AG20443 (cell line): Measurements from ENCODE around the gene MAP2K5.
"Not testable (repeated sequence)": the region's sequence is repeated elsewhere in the genome, so short reads cannot be mapped to it uniquely, and the experiment has no call there.

Experiments
- DNase-seq: peaks from one replicate; pipeline ENCODE4 v3.0.0; 2012; ENCODE audit warnings: low spot score, mixed read lengths

MAP2K5 gene

GRCh38 chr15:67672834-67673233, 130.3 kb downstream of the MAP2K5 start:
- not testable (repeated sequence) for DNase-seq

- DNase-seq, result no peak
Measured at GRCh38 chr15:67674983-67675382, 132.5 kb downstream of the MAP2K5 start.

DNA sequence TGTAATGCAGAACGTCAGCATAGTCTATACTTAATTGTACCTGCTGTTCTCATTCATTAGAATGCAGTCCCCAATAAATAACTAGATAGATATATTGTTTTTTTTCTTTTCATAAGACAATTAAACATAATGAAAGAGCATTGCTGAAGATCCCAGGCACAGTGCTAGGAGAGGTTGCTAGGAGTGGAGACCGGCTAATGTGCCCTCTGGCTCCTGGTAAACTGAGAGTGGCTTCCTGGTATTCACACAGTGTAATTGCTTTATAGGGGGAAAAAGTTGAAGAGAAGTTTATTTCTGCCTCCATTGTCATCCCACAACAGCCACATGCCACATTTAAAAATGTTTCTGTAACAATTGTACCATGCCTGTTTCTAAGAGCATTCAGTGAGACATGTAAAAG, 135.6 kb downstream of the MAP2K5 start:
- no peak for DNase-seq

GRCh38 chr15:67678993-67679392, 136.5 kb downstream of the MAP2K5 start:
- DNase-seq, result no peak

GRCh38 chr15:67680641-67681040, 138.1 kb downstream of the MAP2K5 start:
- DNase-seq, result peak; percentile 7

DNA sequence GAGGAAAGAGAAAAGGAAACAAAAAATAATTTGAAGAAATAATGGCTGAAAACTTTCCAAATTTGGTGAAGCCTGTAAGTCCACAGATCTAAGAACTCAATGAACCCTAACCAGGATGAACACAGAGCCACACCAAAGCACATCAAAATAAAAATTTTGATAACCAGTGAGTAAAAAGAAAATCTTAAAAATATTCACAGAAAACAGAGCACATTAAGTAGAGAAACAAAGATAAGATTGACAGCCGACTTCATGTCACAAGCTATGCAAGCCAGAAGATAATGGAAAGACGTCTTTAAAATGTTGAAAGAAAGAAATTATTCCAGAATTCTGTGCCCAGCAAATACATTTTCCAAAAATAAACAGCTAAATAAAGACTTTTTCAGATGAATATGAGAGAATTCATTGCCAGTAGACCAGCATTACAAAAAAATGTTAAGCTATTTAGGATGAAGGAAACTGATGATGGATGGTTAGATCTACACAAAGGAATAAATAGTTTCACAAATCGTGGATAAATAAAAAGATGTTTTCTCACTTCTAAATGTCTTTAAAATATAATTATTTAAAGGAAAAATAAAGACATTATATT, 142.6 kb downstream of the MAP2K5 start:
- DNase-seq, result no peak

GRCh38 chr15:67685716-67686115, 143.2 kb downstream of the MAP2K5 start:
- DNase-seq, result no peak

- DNase-seq, result no peak
Measured at GRCh38 chr15:67690936-67691335, 148.4 kb downstream of the MAP2K5 start.

DNA sequence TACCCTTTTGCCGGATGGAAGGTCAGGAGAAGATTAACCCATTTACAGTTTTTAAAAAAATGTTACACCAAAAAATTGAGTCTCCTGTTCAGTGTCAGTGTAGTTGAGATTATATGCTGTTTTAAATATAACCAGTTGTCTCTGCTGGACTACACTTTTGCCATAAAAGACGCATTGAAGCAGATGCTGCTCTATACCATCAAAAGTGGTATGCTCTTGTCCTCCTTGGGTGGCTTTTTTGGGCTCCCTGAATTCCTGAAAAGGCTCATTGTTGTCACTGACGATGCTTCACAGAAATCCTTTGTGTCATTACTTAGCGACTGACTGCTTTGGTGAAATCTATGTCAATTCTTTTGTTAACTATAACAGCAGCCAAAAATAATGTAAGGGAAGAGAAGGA, 148.9 kb downstream of the MAP2K5 start:
- no peak for DNase-seq

GRCh38 chr15:67692573-67692972, 150.1 kb downstream of the MAP2K5 start:
- no peak for DNase-seq

GRCh38 chr15:67696087-67696486, 153.6 kb downstream of the MAP2K5 start:
- DNase-seq, result no peak

DNA sequence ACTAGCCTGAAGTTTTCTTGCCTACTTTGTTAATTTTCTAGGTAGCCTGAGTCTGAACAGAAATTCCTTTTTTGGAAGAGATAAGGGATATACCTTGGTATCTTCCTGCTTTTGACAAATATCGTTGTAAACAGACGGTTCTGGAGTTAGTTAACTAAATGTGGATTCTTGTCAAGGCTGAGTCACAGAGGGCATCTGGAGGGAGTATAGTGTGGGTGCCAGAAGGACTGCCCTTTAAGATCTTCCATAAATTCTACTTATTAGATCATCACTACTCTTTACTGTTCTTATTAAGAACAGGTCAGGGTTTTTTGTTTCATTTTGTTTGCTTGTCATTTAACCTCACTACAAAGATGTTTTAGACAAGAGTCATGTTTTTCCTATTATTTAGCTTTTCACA, 157.5 kb downstream of the MAP2K5 start:
- DNase-seq, result peak; percentile 47

GRCh38 chr15:67701669-67702068, 159.2 kb downstream of the MAP2K5 start:
- DNase-seq, result peak; percentile 36

DNA sequence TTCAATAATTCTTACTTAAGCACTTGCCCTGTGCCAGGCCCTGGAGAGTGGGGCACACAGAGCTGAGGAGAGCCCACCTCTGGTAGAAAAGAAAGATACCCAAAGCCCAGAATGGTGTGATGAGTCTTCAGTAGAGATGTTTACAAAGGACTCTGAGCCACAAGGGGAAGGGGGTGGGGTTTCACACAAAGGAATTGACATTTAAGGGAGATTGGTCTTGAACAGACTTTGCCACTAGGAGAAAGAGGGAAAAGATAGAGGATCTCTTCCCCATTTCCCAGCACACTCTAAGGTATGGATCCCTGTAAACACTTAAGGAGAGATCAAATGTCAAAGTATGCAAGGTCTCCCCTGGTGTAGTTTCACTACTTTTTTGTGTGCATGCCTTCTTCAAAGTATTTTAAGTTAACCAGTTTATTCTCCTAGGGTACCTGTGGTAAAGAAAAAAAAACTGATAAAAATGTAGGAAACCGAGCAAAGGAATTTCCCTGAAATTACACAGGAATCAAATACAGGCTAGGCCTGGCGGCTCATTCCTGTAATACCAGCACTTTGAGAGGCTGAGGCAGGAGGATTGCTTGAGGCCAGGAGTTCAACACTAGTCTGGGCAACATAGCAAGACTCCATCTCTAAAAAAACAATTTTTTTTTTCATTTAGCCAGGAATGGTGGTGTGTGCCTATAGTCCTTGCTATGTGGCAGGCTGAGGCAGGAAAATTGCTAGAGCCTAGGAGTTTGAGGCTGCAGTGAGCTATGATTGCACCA, 165.2 kb downstream of the MAP2K5 start:
- no peak for DNase-seq

- DNase-seq, result no peak
Measured at GRCh38 chr15:67708500-67708899, 166.0 kb downstream of the MAP2K5 start.

- DNase-seq, result no peak
Measured at GRCh38 chr15:67715170-67715569, 172.7 kb downstream of the MAP2K5 start.

DNA sequence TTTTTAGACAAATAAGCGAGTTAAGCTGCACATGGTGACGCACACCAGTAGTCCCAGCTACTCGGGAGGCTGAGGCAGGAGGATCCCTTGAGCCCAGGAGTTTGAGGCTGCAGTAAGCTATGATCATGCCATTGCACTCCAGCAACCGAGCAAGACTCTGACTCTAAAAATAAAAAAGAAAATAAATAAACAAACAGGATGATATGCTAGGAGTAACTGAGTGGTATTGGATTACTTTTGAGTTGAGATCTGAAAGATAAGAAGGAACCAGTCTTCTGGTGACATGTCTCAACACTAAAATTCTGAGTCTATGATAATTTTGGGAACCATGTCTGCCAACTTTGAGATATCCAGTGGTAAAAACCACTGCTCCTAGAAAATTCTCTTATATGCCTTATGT, 173.7 kb downstream of the MAP2K5 start:
- no peak for DNase-seq

GRCh38 chr15:67717776-67718175, 175.3 kb downstream of the MAP2K5 start:
- DNase-seq, result no peak

DNA sequence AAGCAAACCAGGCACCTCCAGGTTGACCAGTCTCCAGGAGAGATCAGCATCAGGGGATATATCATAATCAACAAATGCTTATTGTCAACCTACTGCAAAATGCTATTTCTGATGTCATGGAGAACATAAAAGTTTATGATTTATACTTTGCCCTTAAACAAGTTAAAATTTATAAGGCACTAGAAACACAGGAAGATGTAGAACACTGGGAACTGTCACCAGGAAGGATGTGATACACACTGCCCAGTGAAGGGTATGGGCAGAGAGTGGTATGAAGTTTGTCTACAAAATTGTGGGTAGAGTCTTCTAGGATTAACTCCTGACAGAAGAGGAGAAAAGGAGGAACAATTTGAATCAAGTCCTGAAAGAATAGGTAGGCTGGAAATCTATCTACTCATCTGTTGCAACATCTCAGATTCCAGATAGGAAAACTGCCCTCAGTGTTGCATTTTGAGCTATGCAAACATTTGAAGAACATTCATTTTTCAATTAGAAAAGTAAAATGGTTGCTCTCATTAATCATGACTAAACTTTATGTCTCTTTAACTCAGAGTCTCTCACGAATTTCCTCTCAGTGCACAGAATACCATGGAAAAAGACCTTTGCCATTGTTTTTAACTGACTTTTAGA, 176.9 kb downstream of the MAP2K5 start:
- DNase-seq, result no peak

- no peak for DNase-seq
Measured at GRCh38 chr15:67720556-67721175, 178.2 kb downstream of the MAP2K5 start.

DNA sequence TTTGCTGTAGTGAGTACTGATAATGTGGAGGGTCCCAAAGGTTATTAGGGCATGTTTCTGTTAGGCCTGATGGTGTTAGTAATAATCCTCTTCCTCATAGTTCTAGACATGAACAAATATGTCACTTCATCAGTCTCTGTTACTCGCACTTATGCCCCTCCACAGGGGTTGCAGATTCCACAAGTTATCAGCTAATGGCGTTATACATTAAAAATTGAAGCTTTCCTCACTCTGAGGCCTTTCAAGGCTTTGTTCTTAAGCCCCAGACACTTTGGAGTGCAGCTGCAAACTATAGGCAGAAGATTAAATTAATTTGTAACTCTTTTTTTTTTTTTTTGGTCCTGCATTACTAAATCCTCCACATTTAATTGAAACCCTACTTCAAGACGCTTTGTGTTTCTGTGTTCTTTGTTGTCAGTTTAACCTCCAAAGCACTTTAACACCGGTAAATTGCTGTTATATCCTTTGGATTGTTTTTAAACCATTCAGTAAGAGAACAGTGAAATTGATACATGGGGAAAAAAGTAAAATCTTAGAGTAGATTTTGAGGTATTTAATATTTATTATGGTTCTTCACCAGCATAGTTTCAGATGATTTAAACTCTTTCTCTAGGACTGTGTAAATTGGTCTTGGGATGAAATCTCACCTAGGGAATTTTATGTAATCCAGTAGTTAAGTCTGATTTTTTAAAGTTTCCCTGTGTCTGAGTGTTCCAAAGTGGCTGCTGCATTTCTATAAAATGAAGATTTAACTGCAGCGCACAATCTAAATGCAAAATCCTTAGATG, 179.7 kb downstream of the MAP2K5 start:
- DNase-seq, result no peak
